Measurements from ENCODE around the gene ZNF765.
"Not testable (repeated sequence)": the region's sequence is repeated elsewhere in the genome, so short reads cannot be mapped to it uniquely, and the experiment has no call there.

ZNF765 gene

GRCh38 chr19:53394974-53395839 lies at the start of gene ZNF765:
Gene ZNF765, plus strand, starts transcription at chr19:53395149. Its CDS starts 2,867 bp downstream, at chr19:53398016.
- DNase-seq (ENCODE audit: low read depth), result peak; percentile 96

- no peak for DNase-seq (ENCODE audit: low read depth)
These were observed 39.2 kb upstream of the ZNF765 start for GRCh38 chr19:53355739-53356138.

GRCh38 chr19:53357821-53358581 lies 36.9 kb upstream of the ZNF765 start:
- DNase-seq (ENCODE audit: low read depth), result no peak

- not testable (repeated sequence) for DNase-seq (ENCODE audit: low read depth)
These were observed 34.9 kb upstream of the ZNF765 start for GRCh38 chr19:53360056-53360455.

- DNase-seq (ENCODE audit: low read depth), result peak; percentile 96
These were observed 29.6 kb upstream of the ZNF765 start, which contains the start of gene ZNF525 for GRCh38 chr19:53365134-53365898. Gene ZNF525, plus strand, starts transcription at chr19:53365705. Its CDS starts 6,577 bp downstream, at chr19:53372282.

- peak; percentile 27 for DNase-seq (ENCODE audit: low read depth)
These were observed 29.0 kb upstream of the ZNF765 start for GRCh38 chr19:53365899-53366493.

- DNase-seq (ENCODE audit: low read depth), result no peak
These were observed 22.8 kb upstream of the ZNF765 start for GRCh38 chr19:53372196-53372595.

- DNase-seq (ENCODE audit: low read depth), result no peak
These were observed 20.7 kb upstream of the ZNF765 start for GRCh38 chr19:53374288-53374687.

GRCh38 chr19:53374743-53375142 lies 20.2 kb upstream of the ZNF765 start:
- DNase-seq (ENCODE audit: low read depth), result no peak

GRCh38 chr19:53381376-53381775 lies 13.6 kb upstream of the ZNF765 start:
- DNase-seq (ENCODE audit: low read depth), result no peak

GRCh38 chr19:53388168-53388567 lies 6.8 kb upstream of the ZNF765 start:
- no peak for DNase-seq (ENCODE audit: low read depth)

GRCh38 chr19:53388904-53389303 lies 6.0 kb upstream of the ZNF765 start:
- DNase-seq (ENCODE audit: low read depth), result no peak

- DNase-seq (ENCODE audit: low read depth), result no peak
These were observed 5.4 kb upstream of the ZNF765 start for GRCh38 chr19:53389571-53389970.

GRCh38 chr19:53389978-53390377 lies 5.0 kb upstream of the ZNF765 start:
- no peak for DNase-seq (ENCODE audit: low read depth)

GRCh38 chr19:53394522-53394973 lies 401 bp upstream of the ZNF765 start:
- no peak for DNase-seq (ENCODE audit: low read depth)

GRCh38 chr19:53395840-53396524 lies 1.0 kb downstream of the ZNF765 start:
- not testable (repeated sequence) for DNase-seq (ENCODE audit: low read depth)

GRCh38 chr19:53396525-53396868 lies 1.5 kb downstream of the ZNF765 start:
- DNase-seq (ENCODE audit: low read depth), result no peak

- DNase-seq (ENCODE audit: low read depth), result not testable (repeated sequence)
These were observed 3.0 kb downstream of the ZNF765 start for GRCh38 chr19:53397918-53398317.

- no peak for DNase-seq (ENCODE audit: low read depth)
These were observed 14.7 kb downstream of the ZNF765 start for GRCh38 chr19:53409505-53410204.

GRCh38 chr19:53420520-53421315 lies 25.8 kb downstream of the ZNF765 start:
- not testable (repeated sequence) for DNase-seq (ENCODE audit: low read depth)
